OCI-LY3 (cell line): Measurements from ENCODE around the gene RBM19.

Experiments used
- CTCF ChIP-seq: fragments of 200-600, 300-600 bp; sonication (generic); IDR thresholded peaks from 2 replicates; pipeline ENCODE4 v1.5.1; 2014; ENCODE audit warnings: antibody characterized with exemption, low read length, low read depth
- EZH2phosphoT487 ChIP-seq: fragments of 200-600 bp; shearing (Covaris generic); IDR thresholded peaks from 2 replicates; pipeline ENCODE4 v1.6.1; 2018; ENCODE audit warnings: antibody characterized with exemption, mixed run types, low read depth

- TF ChIP-seq CTCF (no peak), EZH2phosphoT487 (no peak)
Measured at GRCh38 chr12:113891739-113892520, 74.2 kb downstream of the RBM19 start.
